Stimulated activated CD8-positive, alpha-beta memory T cell treated with anti-CD3 and anti-CD28 coated beads, Interleukin-7, amount 100 ng/mL, for 48 hours (primary cell): ENCODE results near the gene PWP2.
A peak's percentile ranks its signal among the peaks of the same experiment; 100 is the strongest.
"Not testable (repeated sequence)": the region's sequence is repeated elsewhere in the genome, so short reads cannot be mapped to it uniquely, and the experiment has no call there.

Experiments
- DNase-seq, 2 donors: peaks; one replicate each; pipeline ENCODE4 v3.0.0-alpha.2; 2020; ENCODE audit warnings: low read depth in 1 of 2; ENCODE audit errors: extremely low read depth in 1 of 2

PWP2 gene

GRCh38 chr21:44107026-44107501 is at the start of gene PWP2:
Gene PWP2, plus strand, starts transcription at chr21:44107399. Its CDS starts 18 bp downstream, at chr21:44107417.
- not testable (repeated sequence) for DNase-seq

GRCh38 chr21:44057960-44058651 is 49.1 kb upstream of the PWP2 start:
- peak in 1 of 2 donors; percentile 68 for DNase-seq

- DNase-seq, result no peak
Measured at GRCh38 chr21:44058652-44058964, 48.6 kb upstream of the PWP2 start.

GRCh38 chr21:44058981-44059380 is 48.2 kb upstream of the PWP2 start:
- no peak for DNase-seq

GRCh38 chr21:44059710-44060109 is 47.5 kb upstream of the PWP2 start:
- DNase-seq, result no peak

- DNase-seq, result no peak
Measured at GRCh38 chr21:44062380-44062779, 44.8 kb upstream of the PWP2 start.

- DNase-seq, result no peak
Measured at GRCh38 chr21:44063151-44063912, 43.9 kb upstream of the PWP2 start.

- DNase-seq, result no peak
Measured at GRCh38 chr21:44064852-44065403, 42.3 kb upstream of the PWP2 start.

GRCh38 chr21:44065428-44065827 is 41.8 kb upstream of the PWP2 start:
- peak; percentile 50 to 78 for DNase-seq

- no peak for DNase-seq
Measured at GRCh38 chr21:44066116-44066515, 41.1 kb upstream of the PWP2 start.

- DNase-seq, result no peak
Measured at GRCh38 chr21:44067011-44067839, 40.0 kb upstream of the PWP2 start.

GRCh38 chr21:44070391-44070790 is 36.8 kb upstream of the PWP2 start:
- DNase-seq, result no peak

- DNase-seq, result no peak
Measured at GRCh38 chr21:44071359-44072104, 35.7 kb upstream of the PWP2 start.

GRCh38 chr21:44072111-44072510 is 35.1 kb upstream of the PWP2 start:
- no peak for DNase-seq

GRCh38 chr21:44074315-44074958 is 32.8 kb upstream of the PWP2 start:
- no peak for DNase-seq

GRCh38 chr21:44076316-44076715 is 30.9 kb upstream of the PWP2 start:
- no peak for DNase-seq

GRCh38 chr21:44078411-44078981 is 28.7 kb upstream of the PWP2 start:
- DNase-seq, result no peak

- no peak for DNase-seq
Measured at GRCh38 chr21:44079446-44079845, 27.8 kb upstream of the PWP2 start.

- DNase-seq, result no peak
Measured at GRCh38 chr21:44079846-44080245, 27.4 kb upstream of the PWP2 start.
